Lower lobe of right lung (tissue), 2 donors: ENCODE data around the gene CARS1. TPM values are rescaled to one million over a fixed set of nuclear protein-coding genes. Genes with fewer than 3 reads are reported as not detected.

Source experiments
- ATAC-seq, 2 donors: fragments of 200-7000 bp; cut with Tn5 transposase; one replicate each; pipeline ENCODE4 v1.9.1; 2020 to 2022; ENCODE audit warnings: mild to moderate bottlenecking in 2 of 2, moderate library complexity in 2 of 2
- DNase-seq: peaks from one replicate; pipeline ENCODE4 v3.0.0-alpha.2; 2020
- H3K27ac ChIP-seq: fragments of 200-600 bp; one replicate; pipeline ENCODE4 v1.8.0; 2022
- H3K27me3 ChIP-seq: fragments of 200-600 bp; one replicate; pipeline ENCODE4 v1.8.0; 2022; ENCODE audit warnings: low read depth
- H3K36me3 ChIP-seq: fragments of 200-600 bp; one replicate; pipeline ENCODE4 v1.8.0; 2022; ENCODE audit warnings: mild to moderate bottlenecking
- H3K4me1 ChIP-seq: fragments of 200-600 bp; one replicate; pipeline ENCODE4 v1.8.0; 2022
- H3K4me3 ChIP-seq: fragments of 200-600 bp; one replicate; pipeline ENCODE4 v1.8.0; 2022; ENCODE audit warnings: mild to moderate bottlenecking
- H3K9me3 ChIP-seq: fragments of 200-600 bp; one replicate; pipeline ENCODE4 v1.8.0; 2022
- intact Hi-C: fragments of 100-400 bp; cut with DNase I; formaldehyde crosslinking; loops from one replicate; pipeline ENCODE4 v1.11.0; 2022
- total RNA-seq: library from RNA; stranded (reverse); fragmentation: NEBNext Ultra II Directional; extraction: Animal tissue kit (Norgen Biotek cat#: 25700); gene quantifications from one replicate; pipeline ENCODE4 v1.2.1, GENCODE V29; 2021
- TF ChIP-seq, protein P1 (sequence below): fragments of 200-600 bp; IDR thresholded peaks from one replicate; pipeline ENCODE4 v1.8.0; 2022; ENCODE audit warnings: antibody characterized with exemption, mild to moderate bottlenecking
- donor health status: DM: no; HTN: yes; CAD: no; lungs with severe emphysema.

CARS1 gene
- total RNA-seq, 1 donor from 2014 or later: 40.2 TPM

DNA sequence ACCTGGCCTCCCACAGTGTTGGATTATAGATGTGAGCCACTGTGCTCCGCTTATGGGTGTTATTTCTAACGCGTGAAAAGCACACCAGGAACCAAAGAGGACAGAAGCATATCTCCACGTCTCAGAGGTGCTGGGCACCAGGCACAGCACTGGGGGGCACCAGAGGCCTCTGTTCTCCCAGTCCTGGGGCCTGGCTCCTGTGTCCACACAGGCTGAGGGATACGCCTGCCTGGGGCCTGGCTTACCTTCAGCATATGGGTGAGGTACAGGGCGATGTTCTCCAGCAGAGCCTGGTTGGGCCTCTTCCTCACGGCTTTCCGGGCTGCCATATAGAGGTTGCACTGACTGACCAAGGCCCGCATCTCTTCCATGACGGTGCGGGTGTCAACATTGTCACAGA, 40.4 kb downstream of the CARS1 start:
- intact Hi-C loops: no loop called here
- TF ChIP-seq, protein P1, sequence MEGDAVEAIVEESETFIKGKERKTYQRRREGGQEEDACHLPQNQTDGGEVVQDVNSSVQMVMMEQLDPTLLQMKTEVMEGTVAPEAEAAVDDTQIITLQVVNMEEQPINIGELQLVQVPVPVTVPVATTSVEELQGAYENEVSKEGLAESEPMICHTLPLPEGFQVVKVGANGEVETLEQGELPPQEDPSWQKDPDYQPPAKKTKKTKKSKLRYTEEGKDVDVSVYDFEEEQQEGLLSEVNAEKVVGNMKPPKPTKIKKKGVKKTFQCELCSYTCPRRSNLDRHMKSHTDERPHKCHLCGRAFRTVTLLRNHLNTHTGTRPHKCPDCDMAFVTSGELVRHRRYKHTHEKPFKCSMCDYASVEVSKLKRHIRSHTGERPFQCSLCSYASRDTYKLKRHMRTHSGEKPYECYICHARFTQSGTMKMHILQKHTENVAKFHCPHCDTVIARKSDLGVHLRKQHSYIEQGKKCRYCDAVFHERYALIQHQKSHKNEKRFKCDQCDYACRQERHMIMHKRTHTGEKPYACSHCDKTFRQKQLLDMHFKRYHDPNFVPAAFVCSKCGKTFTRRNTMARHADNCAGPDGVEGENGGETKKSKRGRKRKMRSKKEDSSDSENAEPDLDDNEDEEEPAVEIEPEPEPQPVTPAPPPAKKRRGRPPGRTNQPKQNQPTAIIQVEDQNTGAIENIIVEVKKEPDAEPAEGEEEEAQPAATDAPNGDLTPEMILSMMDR: no peak
- peaks cover 85% of the 10 kb centered on the region for H3K36me3 ChIP-seq

GRCh38 chr11:3015796-3016195, 41.4 kb downstream of the CARS1 start:
- intact Hi-C loops: no loop called here
- no peak for ATAC-seq
- Histone ChIP-seq H3K4me1 (no peaks in the 10 kb centered on the region), H3K4me3 (no peak overlapping the region), H3K27ac (no peak overlapping the region), H3K36me3 (peaks cover 95% of the 10 kb centered on the region), H3K27me3 (no peaks in the 10 kb centered on the region), H3K9me3 (no peaks in the 10 kb centered on the region)
- DNase-seq: no peak
- TF ChIP-seq, protein P1: no peak

More for the DNA sequence above, 40.4 kb downstream of the CARS1 start:
- H3K4me1 ChIP-seq: no peaks in the 10 kb centered on the region
- no peak overlapping the region for H3K4me3 ChIP-seq
- H3K27ac ChIP-seq: no peak overlapping the region
- H3K9me3 ChIP-seq: no peaks in the 10 kb centered on the region
- ATAC-seq (no peak), DNase-seq (no peak)
- H3K27me3 ChIP-seq: no peaks in the 10 kb centered on the region

GRCh38 chr11:3014943-3015342, 42.3 kb downstream of the CARS1 start:
- Histone ChIP-seq H3K36me3 (peaks cover 99% of the 10 kb centered on the region), H3K4me3 (no peak overlapping the region), H3K4me1 (no peaks in the 10 kb centered on the region), H3K27me3 (no peaks in the 10 kb centered on the region), H3K27ac (no peak overlapping the region), H3K9me3 (no peaks in the 10 kb centered on the region)
- TF ChIP-seq, protein P1: no peak
- DNase-seq (no peak), ATAC-seq (peak in 1 of 2 donors; percentile 19)
- intact Hi-C loops: no loop called here

- Histone ChIP-seq H3K27me3 (no peaks in the 10 kb centered on the region), H3K36me3 (peaks cover 99% of the 10 kb centered on the region), H3K9me3 (no peaks in the 10 kb centered on the region), H3K4me3 (no peak overlapping the region), H3K27ac (no peak overlapping the region), H3K4me1 (no peaks in the 10 kb centered on the region)
- ATAC-seq (no peak), DNase-seq (no peak)
- TF ChIP-seq, protein P1: no peak
- intact Hi-C loops: no loop called here
Observed at GRCh38 chr11:3014057-3014938, 42.9 kb downstream of the CARS1 start.

DNA sequence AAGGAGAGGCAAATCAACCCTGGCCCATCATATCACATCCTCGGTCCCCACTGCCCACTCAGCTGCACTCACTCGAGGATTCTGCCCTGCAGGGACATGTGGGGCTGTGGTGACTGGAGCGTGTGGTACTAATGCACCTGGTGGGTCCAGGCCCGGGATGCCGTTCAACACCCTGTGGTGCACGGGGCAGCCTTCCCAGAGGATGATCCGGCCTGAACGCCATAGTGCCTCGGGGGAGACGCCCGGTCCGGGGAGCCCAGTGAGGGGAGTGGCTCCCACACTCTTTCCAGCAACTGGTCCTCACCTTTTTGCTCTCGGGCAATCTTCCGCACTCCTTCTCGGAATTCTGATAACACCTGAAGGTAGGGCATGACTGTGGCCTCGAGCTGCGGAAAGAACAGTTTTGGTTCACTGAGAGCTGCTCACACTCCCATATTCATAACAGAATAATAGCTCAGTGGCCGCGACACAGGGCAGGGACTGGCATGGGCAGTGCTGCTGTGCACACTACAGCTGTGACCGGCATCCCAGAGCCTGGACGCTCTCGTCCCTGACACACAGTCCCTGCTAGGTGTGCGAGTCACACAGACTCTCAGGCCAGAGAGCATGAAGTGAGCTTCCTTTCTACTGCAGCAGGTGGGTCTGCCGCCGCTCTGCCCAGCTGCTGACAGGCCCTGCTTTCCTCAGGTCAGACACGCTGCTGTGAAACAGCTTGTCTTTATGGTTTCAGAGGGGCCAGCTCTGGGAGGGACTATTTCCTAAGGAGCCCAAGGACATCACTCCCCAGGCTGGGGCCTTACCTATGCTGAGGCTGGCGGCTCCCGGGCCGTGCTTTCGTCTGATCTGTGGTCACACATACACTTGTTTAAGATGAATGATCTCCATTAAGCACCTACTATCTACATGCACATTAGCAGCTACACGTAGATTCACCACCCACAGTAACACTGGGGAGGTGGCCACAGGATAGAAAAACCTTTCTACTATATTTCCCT, 45.0 kb downstream of the CARS1 start:
- intact Hi-C loops: no loop called here
- ATAC-seq: no peak
- Histone ChIP-seq H3K4me1 (no peaks in the 10 kb centered on the region), H3K27ac (no peak overlapping the region), H3K4me3 (no peak overlapping the region), H3K9me3 (no peaks in the 10 kb centered on the region), H3K36me3 (peaks cover 90% of the 10 kb centered on the region), H3K27me3 (no peaks in the 10 kb centered on the region)
- DNase-seq: no peak
- TF ChIP-seq, protein P1: no peak
